Retinal pigment epithelial cell (primary cell): ENCODE data around the gene GBP7.

Source experiments
- DNase-seq: peaks from one replicate; pipeline ENCODE4 v3.0.0-alpha.2; 2010; ENCODE audit warnings: low read depth
- H3K4me3 ChIP-seq: 2 replicates; pipeline ENCODE4 v1.5.1; 2011; ENCODE audit warnings: mild to moderate bottlenecking, low read length, control low read depth, moderate library complexity
- CTCF ChIP-seq: conservative IDR thresholded peaks from 2 replicates; pipeline ENCODE4 v1.5.1; 2011; ENCODE audit warnings: low read depth, low read length, control low read depth, inconsistent platforms

GBP7 gene

GRCh38 chr1:89170170-89171066, 5.4 kb downstream of the GBP7 start:
- DNase-seq: no peak
- no peak for TF ChIP-seq CTCF

GRCh38 chr1:89169166-89169565, 6.6 kb downstream of the GBP7 start:
- DNase-seq: no peak
- H3K4me3 ChIP-seq: no peak overlapping the region
- TF ChIP-seq CTCF: no peak

More at GRCh38 chr1:89170170-89171066, 5.4 kb downstream of the GBP7 start:
- H3K4me3 ChIP-seq: no peak overlapping the region

DNA sequence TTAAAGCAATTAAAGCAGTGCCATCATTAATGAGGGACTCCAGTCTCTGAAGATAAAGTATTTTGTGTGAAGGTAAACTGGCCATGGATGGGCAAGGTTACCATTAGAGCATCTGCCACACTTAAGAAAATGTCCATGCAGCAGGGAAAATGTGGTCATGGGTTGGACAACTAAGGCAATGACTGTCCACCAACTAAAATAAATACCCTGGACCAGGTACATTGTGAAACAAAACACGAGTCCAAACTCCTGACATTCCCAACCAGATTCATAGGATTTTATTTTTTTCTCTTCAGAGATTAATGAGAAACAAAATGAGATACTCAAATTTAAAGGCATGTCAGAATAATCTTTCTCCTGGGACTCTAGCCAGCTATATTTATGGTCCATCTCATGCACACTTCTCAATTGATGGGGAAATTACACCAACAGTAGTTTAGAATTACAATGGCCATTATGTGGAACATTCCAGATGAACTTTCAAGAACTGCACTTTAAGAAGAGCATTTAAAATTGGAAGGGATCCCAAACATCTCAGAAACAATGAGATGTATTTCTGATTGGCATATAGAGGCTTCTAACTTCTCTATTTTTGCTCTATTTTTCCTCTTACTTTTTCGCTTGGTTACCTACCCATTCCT, 8.1 kb downstream of the GBP7 start:
- DNase-seq: no peak
- H3K4me3 ChIP-seq: no peak overlapping the region
- TF ChIP-seq CTCF: no peak

GRCh38 chr1:89166705-89167104, 9.1 kb downstream of the GBP7 start:
- TF ChIP-seq CTCF: no peak
- no peak for DNase-seq
- H3K4me3 ChIP-seq: no peak overlapping the region

- H3K4me3 ChIP-seq: no peak overlapping the region
- TF ChIP-seq CTCF: no peak
- no peak for DNase-seq
Measured at GRCh38 chr1:89165811-89166210, 10.0 kb downstream of the GBP7 start.

DNA sequence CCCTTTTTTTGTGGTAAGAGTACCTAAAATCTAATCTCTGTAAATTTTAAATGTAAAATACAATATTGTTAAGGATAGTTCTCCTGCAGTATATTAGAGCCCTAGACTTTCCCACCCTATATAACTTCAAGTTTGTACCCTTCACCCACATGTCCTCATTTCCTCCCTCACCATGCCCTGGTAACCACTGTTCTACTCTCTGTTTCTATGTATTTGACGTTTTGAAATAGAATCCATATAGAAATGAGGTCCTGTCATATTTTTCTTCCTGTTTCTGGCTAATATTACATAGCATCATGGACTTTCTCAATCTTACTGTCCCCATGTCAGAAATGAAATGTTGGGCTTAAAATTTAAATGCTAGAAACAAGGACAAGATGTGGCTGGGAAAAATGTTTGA, 24.8 kb downstream of the GBP7 start:
- H3K4me3 ChIP-seq: no peak overlapping the region
- no peak for TF ChIP-seq CTCF
- no peak for DNase-seq

DNA sequence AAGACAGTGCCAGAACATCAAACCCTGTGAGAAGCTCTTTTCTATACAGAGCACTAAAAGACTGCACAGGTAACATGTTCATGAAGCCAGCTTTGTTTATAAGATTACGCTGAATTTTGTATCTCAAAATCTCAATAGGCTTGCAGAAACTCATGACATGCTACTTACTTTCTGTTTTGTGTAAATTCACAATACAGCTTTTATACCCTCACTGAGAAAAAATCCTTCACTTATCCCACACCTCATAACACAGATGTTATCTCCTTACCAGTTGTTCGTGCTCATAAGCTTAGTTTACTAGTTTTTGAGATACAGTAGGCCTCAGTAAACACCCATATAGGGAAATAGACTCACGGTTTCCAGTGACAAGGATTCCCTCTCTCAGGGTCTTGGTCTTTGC, 25.8 kb downstream of the GBP7 start:
- no peak for TF ChIP-seq CTCF
- DNase-seq: no peak
- H3K4me3 ChIP-seq: no peak overlapping the region
